ENCODE results near the gene FREM1.

DNA sequence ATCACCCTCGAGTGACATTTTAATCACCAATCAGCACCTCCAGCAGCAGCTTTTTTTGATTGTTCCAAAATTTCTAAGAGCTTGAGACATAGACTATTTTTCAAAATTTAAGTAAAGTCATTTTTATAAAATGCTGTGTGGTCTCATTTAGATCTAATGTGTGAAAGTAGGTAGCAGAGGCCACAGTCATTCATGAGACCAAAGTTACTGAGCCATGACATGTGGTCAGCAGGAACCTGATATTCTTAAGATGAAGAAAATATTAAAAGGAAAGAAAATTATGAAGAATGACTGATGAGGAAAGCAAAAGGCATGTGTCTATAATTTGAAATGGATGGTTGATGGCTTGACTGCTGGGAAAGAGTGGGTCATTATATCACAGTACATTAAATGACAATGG, 7.2 kb downstream of the FREM1 start:
- no peak for TF ChIP-seq EZH2 (IDR thresholded peaks at IDR 0.05; ENCODE audit: borderline replicate concordance, insufficient read depth, low read length, poor library complexity, severe bottlenecking)
- no peak for TF ChIP-seq EP300 (conservative IDR thresholded peaks at IDR 0.05; ENCODE audit: poor library complexity, severe bottlenecking)
- TF ChIP-seq, protein P1, sequence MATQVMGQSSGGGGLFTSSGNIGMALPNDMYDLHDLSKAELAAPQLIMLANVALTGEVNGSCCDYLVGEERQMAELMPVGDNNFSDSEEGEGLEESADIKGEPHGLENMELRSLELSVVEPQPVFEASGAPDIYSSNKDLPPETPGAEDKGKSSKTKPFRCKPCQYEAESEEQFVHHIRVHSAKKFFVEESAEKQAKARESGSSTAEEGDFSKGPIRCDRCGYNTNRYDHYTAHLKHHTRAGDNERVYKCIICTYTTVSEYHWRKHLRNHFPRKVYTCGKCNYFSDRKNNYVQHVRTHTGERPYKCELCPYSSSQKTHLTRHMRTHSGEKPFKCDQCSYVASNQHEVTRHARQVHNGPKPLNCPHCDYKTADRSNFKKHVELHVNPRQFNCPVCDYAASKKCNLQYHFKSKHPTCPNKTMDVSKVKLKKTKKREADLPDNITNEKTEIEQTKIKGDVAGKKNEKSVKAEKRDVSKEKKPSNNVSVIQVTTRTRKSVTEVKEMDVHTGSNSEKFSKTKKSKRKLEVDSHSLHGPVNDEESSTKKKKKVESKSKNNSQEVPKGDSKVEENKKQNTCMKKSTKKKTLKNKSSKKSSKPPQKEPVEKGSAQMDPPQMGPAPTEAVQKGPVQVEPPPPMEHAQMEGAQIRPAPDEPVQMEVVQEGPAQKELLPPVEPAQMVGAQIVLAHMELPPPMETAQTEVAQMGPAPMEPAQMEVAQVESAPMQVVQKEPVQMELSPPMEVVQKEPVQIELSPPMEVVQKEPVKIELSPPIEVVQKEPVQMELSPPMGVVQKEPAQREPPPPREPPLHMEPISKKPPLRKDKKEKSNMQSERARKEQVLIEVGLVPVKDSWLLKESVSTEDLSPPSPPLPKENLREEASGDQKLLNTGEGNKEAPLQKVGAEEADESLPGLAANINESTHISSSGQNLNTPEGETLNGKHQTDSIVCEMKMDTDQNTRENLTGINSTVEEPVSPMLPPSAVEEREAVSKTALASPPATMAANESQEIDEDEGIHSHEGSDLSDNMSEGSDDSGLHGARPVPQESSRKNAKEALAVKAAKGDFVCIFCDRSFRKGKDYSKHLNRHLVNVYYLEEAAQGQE (IDR thresholded peaks at IDR 0.05; ENCODE audit: borderline replicate concordance): no peak
- TF ChIP-seq, protein P2, sequence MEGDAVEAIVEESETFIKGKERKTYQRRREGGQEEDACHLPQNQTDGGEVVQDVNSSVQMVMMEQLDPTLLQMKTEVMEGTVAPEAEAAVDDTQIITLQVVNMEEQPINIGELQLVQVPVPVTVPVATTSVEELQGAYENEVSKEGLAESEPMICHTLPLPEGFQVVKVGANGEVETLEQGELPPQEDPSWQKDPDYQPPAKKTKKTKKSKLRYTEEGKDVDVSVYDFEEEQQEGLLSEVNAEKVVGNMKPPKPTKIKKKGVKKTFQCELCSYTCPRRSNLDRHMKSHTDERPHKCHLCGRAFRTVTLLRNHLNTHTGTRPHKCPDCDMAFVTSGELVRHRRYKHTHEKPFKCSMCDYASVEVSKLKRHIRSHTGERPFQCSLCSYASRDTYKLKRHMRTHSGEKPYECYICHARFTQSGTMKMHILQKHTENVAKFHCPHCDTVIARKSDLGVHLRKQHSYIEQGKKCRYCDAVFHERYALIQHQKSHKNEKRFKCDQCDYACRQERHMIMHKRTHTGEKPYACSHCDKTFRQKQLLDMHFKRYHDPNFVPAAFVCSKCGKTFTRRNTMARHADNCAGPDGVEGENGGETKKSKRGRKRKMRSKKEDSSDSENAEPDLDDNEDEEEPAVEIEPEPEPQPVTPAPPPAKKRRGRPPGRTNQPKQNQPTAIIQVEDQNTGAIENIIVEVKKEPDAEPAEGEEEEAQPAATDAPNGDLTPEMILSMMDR (IDR thresholded peaks at IDR 0.05; ENCODE audit: poor library complexity, severe bottlenecking): no peak
- TF ChIP-seq POLR2AphosphoS5 (IDR thresholded peaks at IDR 0.05): no peak
- TF ChIP-seq TAF1 (IDR thresholded peaks at IDR 0.05; ENCODE audit: low read depth): no peak
- no peak for TF ChIP-seq RAD21 (conservative IDR thresholded peaks at IDR 0.05)

Measured in neural cell (in vitro differentiated cells).